Mesothelial cell of epicardium (in vitro differentiated cells): ENCODE data around the gene AKAP7. TPM values are rescaled to one million over a fixed set of nuclear protein-coding genes. Genes with fewer than 3 reads are reported as not detected.

Experiments used
- DNase-seq, 2 experiments: peaks; one replicate each; pipeline ENCODE4 v3.0.0; 2021; ENCODE audit warnings: low spot score in 2 of 2; ENCODE audit not compliant: unreplicated experiment in 2 of 2
- H3K27ac Mint-ChIP-seq: 2 replicates; pipeline ENCODE4 v1.8.0; 2021; ENCODE audit warnings: mixed read lengths
- H3K27me3 Mint-ChIP-seq: 2 replicates; pipeline ENCODE4 v1.8.0; 2021; ENCODE audit warnings: low read depth, mixed read lengths
- H3K36me3 Mint-ChIP-seq: 2 replicates; pipeline ENCODE4 v1.8.0; 2021; ENCODE audit warnings: mixed read lengths
- H3K4me1 Mint-ChIP-seq: 2 replicates; pipeline ENCODE4 v1.8.0; 2021; ENCODE audit warnings: mixed read lengths
- H3K4me3 Mint-ChIP-seq: 2 replicates; pipeline ENCODE4 v1.8.0; 2021; ENCODE audit warnings: mild to moderate bottlenecking, moderate library complexity, mixed read lengths
- H3K9me3 Mint-ChIP-seq: 2 replicates; pipeline ENCODE4 v1.8.0; 2021; ENCODE audit warnings: mixed read lengths
- total RNA-seq: library from RNA; stranded (reverse); gene quantifications from 3 replicates; pipeline ENCODE4 v1.2.1, GENCODE V29; 2021
- TF ChIP-seq, protein P1 (sequence below): fragments of 200-600 bp; sonication (generic); IDR thresholded peaks from one replicate; pipeline ENCODE4 v1.5.0; 2021; ENCODE audit warnings: antibody characterized with exemption; ENCODE audit not compliant: unreplicated experiment

Gene AKAP7
- total RNA-seq, 1 donor from 2014 or later: 10.0 TPM

- DNase-seq: no peak
- Mint-ChIP-seq H3K4me1 (no peaks in the 10 kb centered on the region), H3K27me3 (no peaks in the 10 kb centered on the region), H3K36me3 (no peaks in the 10 kb centered on the region), H3K4me3 (no peak overlapping the region), H3K9me3 (peaks cover 3% of the 10 kb centered on the region), H3K27ac (no peak overlapping the region)
- TF ChIP-seq, protein P1, sequence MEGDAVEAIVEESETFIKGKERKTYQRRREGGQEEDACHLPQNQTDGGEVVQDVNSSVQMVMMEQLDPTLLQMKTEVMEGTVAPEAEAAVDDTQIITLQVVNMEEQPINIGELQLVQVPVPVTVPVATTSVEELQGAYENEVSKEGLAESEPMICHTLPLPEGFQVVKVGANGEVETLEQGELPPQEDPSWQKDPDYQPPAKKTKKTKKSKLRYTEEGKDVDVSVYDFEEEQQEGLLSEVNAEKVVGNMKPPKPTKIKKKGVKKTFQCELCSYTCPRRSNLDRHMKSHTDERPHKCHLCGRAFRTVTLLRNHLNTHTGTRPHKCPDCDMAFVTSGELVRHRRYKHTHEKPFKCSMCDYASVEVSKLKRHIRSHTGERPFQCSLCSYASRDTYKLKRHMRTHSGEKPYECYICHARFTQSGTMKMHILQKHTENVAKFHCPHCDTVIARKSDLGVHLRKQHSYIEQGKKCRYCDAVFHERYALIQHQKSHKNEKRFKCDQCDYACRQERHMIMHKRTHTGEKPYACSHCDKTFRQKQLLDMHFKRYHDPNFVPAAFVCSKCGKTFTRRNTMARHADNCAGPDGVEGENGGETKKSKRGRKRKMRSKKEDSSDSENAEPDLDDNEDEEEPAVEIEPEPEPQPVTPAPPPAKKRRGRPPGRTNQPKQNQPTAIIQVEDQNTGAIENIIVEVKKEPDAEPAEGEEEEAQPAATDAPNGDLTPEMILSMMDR: no peak
Observed at GRCh38 chr6:131303338-131303930, 168.2 kb downstream of the AKAP7 start.

- Mint-ChIP-seq H3K36me3 (peaks cover 5% of the 10 kb centered on the region), H3K27me3 (no peaks in the 10 kb centered on the region), H3K4me3 (no peak overlapping the region), H3K9me3 (peaks cover 17% of the 10 kb centered on the region), H3K27ac (no peak overlapping the region), H3K4me1 (no peaks in the 10 kb centered on the region)
- DNase-seq: no peak
- TF ChIP-seq, protein P1: no peak
Observed at GRCh38 chr6:131305037-131305850, 170.0 kb downstream of the AKAP7 start.

DNA sequence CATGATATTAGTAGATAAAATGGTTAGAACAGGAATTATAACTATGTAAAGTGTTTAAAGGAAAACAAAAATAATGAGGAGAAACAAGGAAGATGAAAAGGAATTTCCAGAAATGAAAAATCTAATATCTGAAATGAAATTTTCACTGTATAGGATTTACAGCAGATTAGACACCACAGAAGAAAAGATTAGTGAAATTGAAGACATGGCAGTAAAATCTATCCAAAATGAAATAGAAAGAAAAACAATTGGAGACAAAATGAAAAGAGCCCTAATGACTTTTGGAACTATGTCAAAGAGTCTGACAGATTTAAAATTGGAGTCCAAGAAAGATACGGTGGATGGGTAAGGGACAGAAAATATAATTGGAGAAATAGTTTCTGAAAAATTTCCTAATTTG, 174.2 kb downstream of the AKAP7 start:
- Mint-ChIP-seq H3K36me3 (peaks cover 5% of the 10 kb centered on the region), H3K4me1 (no peaks in the 10 kb centered on the region), H3K27me3 (no peaks in the 10 kb centered on the region), H3K9me3 (peaks cover 28% of the 10 kb centered on the region), H3K4me3 (no peak overlapping the region), H3K27ac (no peak overlapping the region)
- DNase-seq: no peak
- TF ChIP-seq, protein P1: no peak

DNA sequence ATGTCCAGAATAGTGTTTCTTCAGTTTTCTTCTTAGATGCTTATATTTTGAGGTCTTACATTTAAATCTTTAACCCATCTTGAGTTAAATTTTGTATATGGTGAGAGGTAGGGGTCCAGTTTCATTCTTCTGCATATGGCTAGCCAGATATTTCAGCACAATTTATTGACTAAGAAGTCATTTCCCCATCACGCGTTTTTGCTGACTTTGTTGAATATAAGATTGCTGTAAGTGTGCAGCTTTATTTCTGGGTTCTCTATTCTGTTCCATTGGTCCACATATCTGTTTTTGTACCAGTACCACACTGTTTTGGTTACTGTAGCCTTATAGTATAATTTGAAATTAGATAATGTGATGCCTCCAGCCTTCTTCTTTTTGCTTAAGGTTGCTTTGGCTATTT, 179.6 kb downstream of the AKAP7 start:
- H3K4me3 Mint-ChIP-seq: no peak overlapping the region
- DNase-seq: no peak
- H3K27me3 Mint-ChIP-seq: no peaks in the 10 kb centered on the region
- H3K4me1 Mint-ChIP-seq: no peaks in the 10 kb centered on the region
- no peak overlapping the region for H3K27ac Mint-ChIP-seq
- TF ChIP-seq, protein P1: no peak
- peaks cover 35% of the 10 kb centered on the region for H3K9me3 Mint-ChIP-seq
- peaks cover 1% of the 10 kb centered on the region for H3K36me3 Mint-ChIP-seq

GRCh38 chr6:131316654-131317053, 181.4 kb downstream of the AKAP7 start:
- DNase-seq: no peak
- peaks cover 1% of the 10 kb centered on the region for H3K36me3 Mint-ChIP-seq
- TF ChIP-seq, protein P1: no peak
- peaks cover 31% of the 10 kb centered on the region for H3K9me3 Mint-ChIP-seq
- no peak overlapping the region for H3K4me3 Mint-ChIP-seq
- no peaks in the 10 kb centered on the region for H3K27me3 Mint-ChIP-seq
- H3K4me1 Mint-ChIP-seq: no peaks in the 10 kb centered on the region
- H3K27ac Mint-ChIP-seq: no peak overlapping the region
